Esophagus mucosa (tissue), 1 donor: ENCODE results near the gene RRN3. TPM values are rescaled to one million over a fixed set of nuclear protein-coding genes. Genes with fewer than 3 reads are reported as not detected.
"Not testable (repeated sequence)": the region's sequence is repeated elsewhere in the genome, so short reads cannot be mapped to it uniquely, and the experiment has no call there.

Source experiments
- ATAC-seq: fragments of 200-7000 bp; cut with Tn5 transposase; one replicate; pipeline ENCODE4 v1.9.1; 2020
- total RNA-seq: library from RNA; stranded (reverse); gene quantifications from one replicate; pipeline ENCODE4 v1.2.4, GENCODE V29; 2023
- donor health status: DM: yes; HTN: yes; CAD: no.

Gene RRN3
- total RNA-seq, 1 donor from 2014 or later = 16.5 TPM

GRCh38 chr16:15027503-15028344 lies 66.3 kb downstream of the RRN3 start:
- ATAC-seq = not testable (repeated sequence)

- ATAC-seq = not testable (repeated sequence)
These were observed 67.0 kb downstream of the RRN3 start for GRCh38 chr16:15027051-15027450.

GRCh38 chr16:15025234-15025951 lies 68.7 kb downstream of the RRN3 start:
- peak; percentile 19 for ATAC-seq

- ATAC-seq = not testable (repeated sequence)
These were observed 69.2 kb downstream of the RRN3 start for GRCh38 chr16:15024858-15025199.

- not testable (repeated sequence) for ATAC-seq
These were observed 70.5 kb downstream of the RRN3 start for GRCh38 chr16:15023381-15024077.

- peak; percentile 78 for ATAC-seq
These were observed 71.9 kb downstream of the RRN3 start for GRCh38 chr16:15022194-15022593.

- ATAC-seq = not testable (repeated sequence)
These were observed 72.6 kb downstream of the RRN3 start for GRCh38 chr16:15021429-15021828.

GRCh38 chr16:15016951-15017580 lies 77.0 kb downstream of the RRN3 start:
- peak; percentile 20 for ATAC-seq

GRCh38 chr16:15016354-15016753 lies 77.7 kb downstream of the RRN3 start:
- ATAC-seq = peak; percentile 17

- not testable (repeated sequence) for ATAC-seq
These were observed 78.4 kb downstream of the RRN3 start for GRCh38 chr16:15015671-15016070.

GRCh38 chr16:15012941-15013340 lies 81.1 kb downstream of the RRN3 start:
- not testable (repeated sequence) for ATAC-seq

Other genes with a start within 250 kb of the RRN3 start
- gene NPIPA1, start 156.8 kb downstream of the RRN3 start, total RNA-seq = 29.5 TPM
- 54.5 TPM for gene PDXDC1, start 119.2 kb downstream of the RRN3 start, total RNA-seq
- 23.9 TPM for gene NTAN1, start 38.2 kb downstream of the RRN3 start, total RNA-seq